ENCODE results near the gene MEPE. TPM values are rescaled to one million over a fixed set of nuclear protein-coding genes. Genes with fewer than 3 reads are reported as not detected.

Gene MEPE
- total and polyA plus RNA-seq, 12 donors, result not detected

DNA sequence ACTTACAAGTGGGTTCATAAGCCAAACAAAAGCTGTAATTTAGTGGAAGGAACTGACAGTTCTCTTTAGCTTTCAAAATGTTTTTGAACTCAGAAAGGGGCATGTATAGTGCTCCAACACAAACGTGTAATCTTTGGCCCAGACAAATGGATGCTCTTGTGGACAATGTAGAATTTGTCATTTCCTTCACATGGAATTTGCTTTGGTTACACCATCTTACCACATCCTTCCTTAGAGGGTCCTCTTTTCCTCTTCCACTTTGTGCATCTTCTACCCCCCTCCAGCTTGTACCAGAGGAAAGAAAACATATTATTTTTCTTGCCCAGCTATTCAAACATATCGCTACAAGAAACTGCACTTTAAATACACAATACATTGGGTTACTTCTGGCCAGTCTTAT lies 42.4 kb downstream of the MEPE start:
- WGBS, 4 donors, result 73 to 85% (median 79%) methylated on average over 2 of the region's 2 CpGs
- H3K4me3 ChIP-seq, result no peak overlapping the region
- H3K27me3 ChIP-seq, result no peaks in the 10 kb centered on the region
- DNase-seq, result no peak
- no peaks in the 10 kb centered on the region for H3K9me3 ChIP-seq (replicated peaks in 1 of 3)
- intact Hi-C loops (cut with DNase I), result no loop called here
- H3K27ac ChIP-seq, result no peak overlapping the region
- TF ChIP-seq POLR2A (IDR thresholded peaks at IDR 0.05), result no peak
- TF ChIP-seq, protein P1, sequence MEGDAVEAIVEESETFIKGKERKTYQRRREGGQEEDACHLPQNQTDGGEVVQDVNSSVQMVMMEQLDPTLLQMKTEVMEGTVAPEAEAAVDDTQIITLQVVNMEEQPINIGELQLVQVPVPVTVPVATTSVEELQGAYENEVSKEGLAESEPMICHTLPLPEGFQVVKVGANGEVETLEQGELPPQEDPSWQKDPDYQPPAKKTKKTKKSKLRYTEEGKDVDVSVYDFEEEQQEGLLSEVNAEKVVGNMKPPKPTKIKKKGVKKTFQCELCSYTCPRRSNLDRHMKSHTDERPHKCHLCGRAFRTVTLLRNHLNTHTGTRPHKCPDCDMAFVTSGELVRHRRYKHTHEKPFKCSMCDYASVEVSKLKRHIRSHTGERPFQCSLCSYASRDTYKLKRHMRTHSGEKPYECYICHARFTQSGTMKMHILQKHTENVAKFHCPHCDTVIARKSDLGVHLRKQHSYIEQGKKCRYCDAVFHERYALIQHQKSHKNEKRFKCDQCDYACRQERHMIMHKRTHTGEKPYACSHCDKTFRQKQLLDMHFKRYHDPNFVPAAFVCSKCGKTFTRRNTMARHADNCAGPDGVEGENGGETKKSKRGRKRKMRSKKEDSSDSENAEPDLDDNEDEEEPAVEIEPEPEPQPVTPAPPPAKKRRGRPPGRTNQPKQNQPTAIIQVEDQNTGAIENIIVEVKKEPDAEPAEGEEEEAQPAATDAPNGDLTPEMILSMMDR (IDR thresholded peaks at IDR 0.05), result no peak
- no peaks in the 10 kb centered on the region for H3K4me1 ChIP-seq (replicated peaks in 1 of 2)
- no peaks in the 10 kb centered on the region for H3K36me3 ChIP-seq (replicated peaks in 1 of 2)

DNA sequence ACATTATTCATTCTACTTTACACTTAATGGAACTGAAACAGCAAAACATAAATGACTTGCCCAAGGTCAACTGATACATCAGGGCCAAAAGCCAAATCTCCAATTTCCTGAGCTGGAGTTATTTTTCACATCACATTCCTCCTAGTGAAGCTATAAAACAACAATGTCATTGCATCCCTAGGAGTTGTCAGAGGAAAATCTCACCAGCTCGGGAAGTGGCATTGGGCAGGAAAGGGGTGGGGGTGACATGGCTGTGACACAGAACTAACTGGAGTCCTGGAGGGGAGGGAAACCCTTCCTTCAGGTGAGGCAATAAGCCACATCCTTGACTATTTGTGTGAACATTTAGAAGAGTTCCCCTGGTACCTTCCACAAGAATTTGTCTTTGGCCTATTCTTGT lies 47.3 kb downstream of the MEPE start:
- Histone ChIP-seq H3K4me1 (replicated peaks in 1 of 2) (no peaks in the 10 kb centered on the region), H3K36me3 (replicated peaks in 1 of 2) (no peaks in the 10 kb centered on the region), H3K27ac (no peak overlapping the region), H3K9me3 (replicated peaks in 1 of 3) (no peaks in the 10 kb centered on the region), H3K4me3 (no peak overlapping the region), H3K27me3 (no peaks in the 10 kb centered on the region)
- 24 to 42% (median 33%) methylated on average over 1 of the region's 1 CpG for WGBS, 4 donors
- TF ChIP-seq, protein P1 (IDR thresholded peaks at IDR 0.05), result no peak
- no peak for TF ChIP-seq POLR2A (IDR thresholded peaks at IDR 0.05)
- no peak for DNase-seq
- intact Hi-C loops (cut with DNase I), result no loop called here

DNA sequence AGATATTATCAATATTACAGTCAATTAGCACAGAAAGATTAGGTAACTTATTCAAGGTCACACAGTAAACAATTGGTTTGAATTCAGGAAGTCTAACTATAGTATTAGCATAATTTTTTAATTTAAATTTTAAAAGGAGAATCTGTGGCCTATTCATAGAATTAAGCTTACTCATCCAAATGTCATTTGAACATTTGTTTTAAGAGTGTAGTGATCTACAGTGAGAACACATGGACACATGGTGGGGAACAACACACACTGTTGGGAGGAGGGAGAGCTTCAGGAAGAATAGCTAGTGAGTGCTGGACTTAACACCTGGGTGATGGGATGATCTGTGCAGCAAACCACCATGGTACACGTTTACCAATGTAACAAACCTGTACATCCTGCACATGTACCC lies 48.3 kb downstream of the MEPE start:
- no peaks in the 10 kb centered on the region for H3K4me1 ChIP-seq (replicated peaks in 1 of 2)

DNA sequence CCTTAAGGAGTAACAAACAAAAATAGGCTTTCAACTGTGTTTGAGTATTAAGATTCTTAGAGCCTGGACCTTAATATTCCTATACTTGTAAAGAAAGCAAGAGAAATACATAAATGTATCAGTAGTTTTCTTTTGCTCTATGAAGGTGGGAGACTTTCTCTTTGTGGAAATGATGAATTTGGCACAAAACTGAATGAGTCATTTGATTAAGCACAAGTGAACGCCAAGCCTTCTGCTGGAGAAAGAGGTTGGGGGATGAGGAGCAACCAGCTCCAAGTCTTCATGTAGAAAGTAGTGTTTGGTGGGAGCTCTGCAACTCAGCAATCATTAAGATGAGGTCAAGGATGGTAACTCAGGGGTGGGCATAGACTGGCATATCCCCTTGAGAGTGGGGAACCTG lies 49.6 kb downstream of the MEPE start:
- Histone ChIP-seq H3K27me3 (no peaks in the 10 kb centered on the region), H3K4me1 (replicated peaks in 1 of 2) (no peaks in the 10 kb centered on the region), H3K27ac (no peak overlapping the region), H3K9me3 (replicated peaks in 1 of 3) (no peaks in the 10 kb centered on the region), H3K36me3 (replicated peaks in 1 of 2) (no peaks in the 10 kb centered on the region), H3K4me3 (no peak overlapping the region)
- intact Hi-C loops (cut with DNase I), result no loop called here
- WGBS, 4 donors, result 15 to 52% (median 27%) methylated on average over 1 of the region's 1 CpG
- TF ChIP-seq, protein P1 (IDR thresholded peaks at IDR 0.05), result no peak
- TF ChIP-seq POLR2A (IDR thresholded peaks at IDR 0.05), result no peak
- DNase-seq, result peak in 1 of 7 donors; percentile 12

More for the DNA sequence above, 48.3 kb downstream of the MEPE start:
- Histone ChIP-seq H3K36me3 (replicated peaks in 1 of 2) (no peaks in the 10 kb centered on the region), H3K27ac (no peak overlapping the region), H3K9me3 (replicated peaks in 1 of 3) (no peaks in the 10 kb centered on the region), H3K27me3 (no peaks in the 10 kb centered on the region), H3K4me3 (no peak overlapping the region)
- intact Hi-C loops (cut with DNase I), result no loop called here
- DNase-seq, result no peak
- WGBS, 4 donors, result 86 to 92% (median 90%) methylated on average over 1 of the region's 1 CpG
- TF ChIP-seq, protein P1 (IDR thresholded peaks at IDR 0.05), result no peak
- TF ChIP-seq POLR2A (IDR thresholded peaks at IDR 0.05), result no peak

Data from adrenal gland (tissue), 12 donors.